SK-N-MC (cell line): Measurements from ENCODE around the gene AKNA.
"Not testable (repeated sequence)": the region's sequence is repeated elsewhere in the genome, so short reads cannot be mapped to it uniquely, and the experiment has no call there.

ENCODE experiments used
- EZH2 ChIP-seq: fragments of 200-600 bp; sonication (generic); IDR thresholded peaks from one replicate; pipeline ENCODE4 v1.6.1; 2017; ENCODE audit warnings: antibody characterized with exemption
- FOXP2 ChIP-seq: optimal IDR thresholded peaks from 2 replicates; pipeline ENCODE3; 2011; ENCODE audit warnings: mild to moderate bottlenecking, moderate library complexity; ENCODE audit not compliant: insufficient read depth; ENCODE audit errors: extremely low read length, control extremely low read depth
- POLR2AphosphoS5 ChIP-seq: IDR thresholded peaks from 2 replicates; pipeline ENCODE4 v1.6.1; 2012; ENCODE audit warnings: mild to moderate bottlenecking, low read depth, low read length, borderline replicate concordance

DNA sequence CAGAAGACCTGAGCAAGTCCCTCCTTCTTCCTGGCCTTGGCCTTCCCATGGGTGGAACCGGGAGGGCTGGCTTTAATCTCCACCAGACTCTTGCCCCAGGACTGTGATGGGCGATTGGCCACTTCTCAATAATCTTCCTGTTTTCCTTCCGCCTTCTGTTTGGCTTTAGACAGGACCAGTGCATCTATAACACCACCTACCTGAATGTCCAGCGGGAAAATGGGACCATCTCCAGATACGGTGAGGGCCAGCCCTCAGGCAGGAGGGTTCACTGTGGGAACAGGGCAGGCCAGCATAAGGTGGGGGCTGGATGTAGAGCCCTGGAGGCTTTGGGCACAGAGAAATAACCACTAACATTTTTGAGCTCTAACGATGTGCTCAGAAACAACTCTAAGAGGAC is 63.9 kb downstream of the AKNA start:
- TF ChIP-seq EZH2, POLR2AphosphoS5, FOXP2: not testable (repeated sequence)
